HepG2 (cell line): Measurements from ENCODE around the gene CCDC93. TPM values are rescaled to one million over a fixed set of nuclear protein-coding genes. Genes with fewer than 3 reads are reported as not detected.

Source experiments
- ATAC-seq: fragments of 200-7000 bp; cut with Tn5 transposase; 3 replicates; pipeline ENCODE4 v1.9.1; 2020; ENCODE audit warnings: mild to moderate bottlenecking, moderate library complexity
- BruUV-seq: library from RNA; stranded (reverse); fragments of 400-500 nt; replicated peaks from 2 replicates; lab custom pipeline; 2021; lab: Mats Ljungman, UMichigan
- CTCF ChIA-PET: fragments of 300-600 bp; formaldehyde crosslinking; extraction: SDS; loops from one replicate; lab custom pipeline; 2021; ENCODE audit warnings: low total read pairs, inconsistent platforms, low intra/inter-chr PET ratio; lab: Yijun Ruan, JAX
- POLR2A ChIA-PET: fragments of 350-600 bp; sonication (Branson Sonifier 250); formaldehyde crosslinking; loops from one replicate; lab custom pipeline; 2020; ENCODE audit warnings: antibody characterized with exemption, inconsistent platforms; lab: Yijun Ruan, JAX
- DNase-seq: peaks from one replicate; pipeline ENCODE4 v3.0.0-alpha.2; 2015; ENCODE audit warnings: low spot score
- FAIRE-seq: peaks from 3 replicates; lab custom pipeline; 2011; peaks lifted over from hg19 to GRCh38; lab: Jason Lieb, UNC
- H2AFZ ChIP-seq: one replicate; pipeline ENCODE4 v1.6.1; 2011; ENCODE audit warnings: low read length, inconsistent platforms
- H3K27ac ChIP-seq: fragments of 300-600 bp; 3 replicates; pipeline ENCODE4 v1.8.0; 2011; ENCODE audit warnings: mixed run types, mild to moderate bottlenecking, mixed read lengths, low read length, inconsistent platforms; ENCODE audit not compliant: insufficient read depth; ENCODE audit errors: extremely low read length
- H3K27me3 ChIP-seq, 2 experiments: fragments of 200-600 bp in 1 of 2; 2 replicates in 1 of 2; 3 replicates in 1 of 2; pipeline versions ENCODE4 v1.6.0 to v1.8.0; 2011; ENCODE audit warnings: low read length in 2 of 2, mild to moderate bottlenecking in 2 of 2, moderate library complexity in 2 of 2, inconsistent platforms in 1 of 2; ENCODE audit not compliant: insufficient read depth in 2 of 2, control insufficient read depth in 1 of 2
- H3K36me3 ChIP-seq, 2 experiments: fragments of 200-600 bp in 1 of 2; replicated peaks in 1 of 2; 2 replicates in 1 of 2; 3 replicates in 1 of 2; pipeline versions ENCODE4 v1.5.1 to v1.8.0; 2011; ENCODE audit warnings: low read length in 2 of 2, inconsistent platforms in 1 of 2; ENCODE audit not compliant: insufficient read depth in 2 of 2, control insufficient read depth in 1 of 2
- H3K4me1 ChIP-seq: 2 replicates; pipeline ENCODE4 v1.5.1; 2012; ENCODE audit warnings: low read length, inconsistent platforms; ENCODE audit not compliant: insufficient read depth
- H3K4me2 ChIP-seq: 2 replicates; pipeline ENCODE4 v1.6.0; 2011; ENCODE audit warnings: low read depth, low read length, inconsistent platforms
- H3K4me3 ChIP-seq, 3 experiments: fragments of 200-600 bp in 1 of 3; sonication (generic), shearing (Covaris generic) in 1 of 3; replicated peaks in 1 of 3; 2 replicates each; pipeline ENCODE4 v1.5.1; 2011 to 2016; ENCODE audit warnings: low read length in 3 of 3, inconsistent platforms in 2 of 3, low read depth in 2 of 3, mild to moderate bottlenecking in 2 of 3, control low read depth in 1 of 3, mixed read lengths in 1 of 3; ENCODE audit not compliant: insufficient read depth in 1 of 3
- H3K79me2 ChIP-seq: one replicate; pipeline ENCODE4 v1.6.1; 2011; ENCODE audit warnings: low read length, inconsistent platforms; ENCODE audit not compliant: insufficient read depth
- H3K9ac ChIP-seq: 2 replicates; pipeline ENCODE4 v1.6.0; 2011; ENCODE audit warnings: mild to moderate bottlenecking, low read depth, low read length, inconsistent platforms; ENCODE audit not compliant: insufficient read depth
- H3K9me3 ChIP-seq: 2 replicates; pipeline ENCODE4 v1.5.1; 2012; ENCODE audit warnings: mild to moderate bottlenecking, low read length
- H4K20me1 ChIP-seq: 2 replicates; pipeline ENCODE4 v1.6.0; 2011; ENCODE audit warnings: inconsistent platforms, mild to moderate bottlenecking, low read length, moderate library complexity; ENCODE audit not compliant: insufficient read depth
- DPF2 ChIP-seq: sonication (generic); formaldehyde crosslinking; IDR thresholded peaks from 2 replicates; pipeline ENCODE4 v1.4.0; 2020; ENCODE audit warnings: mild to moderate bottlenecking, low read depth, missing genetic modification reagents, borderline replicate concordance
- EP300 ChIP-seq, 3 experiments: sonication (generic) in 1 of 3; formaldehyde crosslinking in 1 of 3; IDR thresholded peaks; 2 replicates each; pipeline versions ENCODE4 v1.5.1 to v1.6.1; 2011 to 2020; ENCODE audit warnings: low read depth in 2 of 3, low read length in 2 of 3, borderline replicate concordance in 1 of 3, improper control_type of control experiment in 1 of 3, mild to moderate bottlenecking in 1 of 3, missing genetic modification reagents in 1 of 3, moderate library complexity in 1 of 3
- RARG ChIP-seq: sonication (generic); formaldehyde crosslinking; IDR thresholded peaks from 2 replicates; pipeline ENCODE4 v1.4.0; 2020; ENCODE audit warnings: low read depth, mild to moderate bottlenecking, missing genetic modification reagents
- SATB2 ChIP-seq: sonication (generic); formaldehyde crosslinking; IDR thresholded peaks from 2 replicates; pipeline ENCODE4 v1.5.0; 2020; ENCODE audit warnings: missing genetic modification reagents
- SIX1 ChIP-seq: sonication (generic); formaldehyde crosslinking; IDR thresholded peaks from 2 replicates; pipeline ENCODE4 v1.4.0; 2020; ENCODE audit warnings: missing genetic modification reagents, borderline replicate concordance
- ZKSCAN5 ChIP-seq: sonication (generic); formaldehyde crosslinking; IDR thresholded peaks from 2 replicates; pipeline ENCODE4 v1.5.1; 2020; ENCODE audit warnings: mild to moderate bottlenecking, missing genetic modification reagents
- ZNF34 ChIP-seq: sonication (generic); formaldehyde crosslinking; IDR thresholded peaks from 2 replicates; pipeline ENCODE4 v1.4.0; 2020; ENCODE audit warnings: mild to moderate bottlenecking, missing genetic modification reagents, borderline replicate concordance
- ZNF350 ChIP-seq: sonication (generic); formaldehyde crosslinking; IDR thresholded peaks from 2 replicates; pipeline ENCODE4 v1.4.0; 2020; ENCODE audit warnings: mild to moderate bottlenecking, low read depth, missing genetic modification reagents, borderline replicate concordance
- WGBS: methylation state at CpG from one replicate; pipeline ENCODE4 v1.1.6; 2017; ENCODE audit warnings: low lambda C conversion rate; 5-methylcytosine and 5-hydroxymethylcytosine counted together
- in situ Hi-C: cut with HindIII; loops from 2 replicates; pipeline ENCODE4 v1.10.0; 2017; ENCODE audit warnings: low pct_unique_long_range_greater_than_20kb; ENCODE audit not compliant: extremely low pct_ligation_motif_present
- intact Hi-C: fragments of 100-400 bp; cut with micrococcal nuclease; formaldehyde crosslinking; loops from one replicate; pipeline ENCODE4 v1.10.0; 2022; ENCODE audit not compliant: unreplicated experiment
- polyA plus RNA-seq, 8 experiments: library from polyadenylated mRNA; depleted of rRNA in 3 of 8; stranded (reverse) in 7 of 8; unstranded in 1 of 8; fragments of >200 nt; fragmentation: Illumina TruSeq in 4 of 8; extraction: Trizol in 4 of 8; gene quantifications; 2 replicates each; pipeline versions ENCODE4 v1.2.1 to v1.2.3, GENCODE V29; 2011 to 2016; ENCODE audit warnings: low read depth in 4 of 8, missing spikeins in 1 of 8, mixed read lengths in 1 of 8; ENCODE audit not compliant: insufficient read depth in 1 of 8
- total RNA-seq, 5 experiments: library from RNA; depleted of rRNA; stranded (reverse); fragments of >200 nt; fragmentation: Illumina TruSeq; extraction: Trizol; gene quantifications; 2 replicates each; pipeline ENCODE4 v1.2.3, GENCODE V29; 2016; ENCODE audit warnings: low read depth in 1 of 5
- TF ChIP-seq, protein P1 (sequence below), 2 experiments: fragments of 450-650 bp in 1 of 2; sonication (generic) in 1 of 2; formaldehyde crosslinking; IDR thresholded peaks; 2 replicates each; pipeline versions ENCODE4 v1.5.0 to v1.8.0; 2020 to 2022; ENCODE audit warnings: mild to moderate bottlenecking in 1 of 2, missing genetic modification reagents in 1 of 2
- TF ChIP-seq, protein P2 (sequence below): sonication (generic); formaldehyde crosslinking; IDR thresholded peaks from 2 replicates; pipeline ENCODE4 v1.4.0; 2020; ENCODE audit warnings: missing genetic modification reagents, low read depth, mild to moderate bottlenecking, borderline replicate concordance
- TF ChIP-seq, protein P3 (sequence below): sonication (generic); formaldehyde crosslinking; IDR thresholded peaks from 2 replicates; pipeline ENCODE4 v1.4.0; 2020; ENCODE audit warnings: missing genetic modification reagents
- TF ChIP-seq, protein P4 (sequence below): sonication (generic); formaldehyde crosslinking; IDR thresholded peaks from 2 replicates; pipeline ENCODE4 v1.4.0; 2020; ENCODE audit warnings: low read depth, mild to moderate bottlenecking, missing genetic modification reagents
- TF ChIP-seq, protein P5 (sequence below): sonication (generic); formaldehyde crosslinking; IDR thresholded peaks from 2 replicates; pipeline ENCODE4 v1.5.1; 2020; ENCODE audit warnings: missing genetic modification reagents, mild to moderate bottlenecking, borderline replicate concordance
- TF ChIP-seq, protein P6 (sequence below): sonication (generic); formaldehyde crosslinking; IDR thresholded peaks from 2 replicates; pipeline ENCODE4 v1.5.0; 2020; ENCODE audit warnings: mild to moderate bottlenecking, low read depth, missing genetic modification reagents, borderline replicate concordance

Gene CCDC93
- total and polyA plus RNA-seq, 2 of the 13 experiments (the other 11 are each of a cell fraction or from before 2014, with no cell fraction given), result 37.2 to 53.2 TPM

DNA sequence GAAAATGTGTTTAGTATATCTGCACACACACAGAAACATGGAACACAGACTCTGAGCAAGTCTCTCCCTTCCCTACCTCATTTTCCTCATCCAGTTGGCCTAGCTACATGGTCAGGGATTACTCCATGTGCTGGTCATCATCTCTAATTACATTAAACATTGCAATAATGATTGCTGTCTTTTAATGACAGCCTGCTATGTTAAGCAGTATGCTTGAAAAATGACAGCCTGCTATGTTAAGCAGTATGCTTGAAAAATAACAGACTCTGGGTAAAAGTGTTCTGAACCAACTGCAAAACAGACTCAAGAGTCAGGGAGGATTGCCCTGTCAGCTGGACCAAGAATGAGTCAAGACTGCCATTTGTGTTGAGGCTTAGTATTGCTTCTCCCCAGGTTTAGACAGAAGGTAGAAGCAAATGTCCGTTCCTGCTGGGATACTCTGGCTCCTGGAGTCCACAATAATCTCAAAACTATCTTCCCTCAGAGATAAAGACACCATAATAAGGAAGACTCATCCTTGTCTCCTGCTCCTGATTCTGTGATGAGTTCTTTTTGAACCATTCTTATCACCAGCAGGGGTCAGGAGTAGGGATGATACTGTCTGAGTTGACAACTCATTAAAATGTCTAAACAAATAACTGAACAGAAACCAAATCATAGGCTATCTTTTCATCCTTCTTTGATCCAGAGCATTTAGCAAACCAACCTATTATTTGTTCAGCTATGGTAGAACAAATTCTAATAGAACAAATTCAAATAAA lies 57.7 kb downstream of the CCDC93 start:
- POLR2A ChIA-PET, result no interaction called here
- TF ChIP-seq ZNF34 (no peak), EP300 (IDR thresholded peaks at IDR 0.05; ENCODE audit: low read depth in 2 of 2, low read length in 2 of 2) (no peak), EP300 (CRISPR knock-in tag; IDR thresholded peaks at IDR 0.05; ENCODE audit: borderline replicate concordance) (no peak), SATB2 (CRISPR knock-in tag) (no peak), SIX1 (CRISPR knock-in tag) (no peak), DPF2 (CRISPR knock-in tag) (no peak), ZKSCAN5 (no peak), RARG (no peak), ZNF350 (CRISPR knock-in tag) (no peak)
- TF ChIP-seq, protein P1, sequence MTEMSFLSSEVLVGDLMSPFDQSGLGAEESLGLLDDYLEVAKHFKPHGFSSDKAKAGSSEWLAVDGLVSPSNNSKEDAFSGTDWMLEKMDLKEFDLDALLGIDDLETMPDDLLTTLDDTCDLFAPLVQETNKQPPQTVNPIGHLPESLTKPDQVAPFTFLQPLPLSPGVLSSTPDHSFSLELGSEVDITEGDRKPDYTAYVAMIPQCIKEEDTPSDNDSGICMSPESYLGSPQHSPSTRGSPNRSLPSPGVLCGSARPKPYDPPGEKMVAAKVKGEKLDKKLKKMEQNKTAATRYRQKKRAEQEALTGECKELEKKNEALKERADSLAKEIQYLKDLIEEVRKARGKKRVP (CRISPR knock-in tag; IDR thresholded peaks at IDR 0.05), result no peak
- TF ChIP-seq, protein P2, sequence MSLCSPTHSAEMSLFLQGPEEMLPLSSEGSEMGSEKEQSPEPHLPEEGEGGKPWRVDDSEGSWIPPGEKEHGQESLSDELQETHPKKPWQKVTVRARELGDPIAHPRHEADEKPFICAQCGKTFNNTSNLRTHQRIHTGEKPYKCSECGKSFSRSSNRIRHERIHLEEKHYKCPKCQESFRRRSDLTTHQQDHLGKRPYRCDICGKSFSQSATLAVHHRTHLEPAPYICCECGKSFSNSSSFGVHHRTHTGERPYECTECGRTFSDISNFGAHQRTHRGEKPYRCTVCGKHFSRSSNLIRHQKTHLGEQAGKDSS, result no peak
- TF ChIP-seq, protein P3, sequence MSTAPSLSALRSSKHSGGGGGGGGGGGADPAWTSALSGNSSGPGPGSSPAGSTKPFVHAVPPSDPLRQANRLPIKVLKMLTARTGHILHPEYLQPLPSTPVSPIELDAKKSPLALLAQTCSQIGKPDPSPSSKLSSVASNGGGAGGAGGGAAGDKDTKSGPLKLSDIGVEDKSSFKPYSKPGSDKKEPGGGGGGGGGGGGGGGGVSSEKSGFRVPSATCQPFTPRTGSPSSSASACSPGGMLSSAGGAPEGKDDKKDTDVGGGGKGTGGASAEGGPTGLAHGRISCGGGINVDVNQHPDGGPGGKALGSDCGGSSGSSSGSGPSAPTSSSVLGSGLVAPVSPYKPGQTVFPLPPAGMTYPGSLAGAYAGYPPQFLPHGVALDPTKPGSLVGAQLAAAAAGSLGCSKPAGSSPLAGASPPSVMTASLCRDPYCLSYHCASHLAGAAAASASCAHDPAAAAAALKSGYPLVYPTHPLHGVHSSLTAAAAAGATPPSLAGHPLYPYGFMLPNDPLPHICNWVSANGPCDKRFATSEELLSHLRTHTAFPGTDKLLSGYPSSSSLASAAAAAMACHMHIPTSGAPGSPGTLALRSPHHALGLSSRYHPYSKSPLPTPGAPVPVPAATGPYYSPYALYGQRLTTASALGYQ (CRISPR knock-in tag), result no peak
- TF ChIP-seq, protein P4, sequence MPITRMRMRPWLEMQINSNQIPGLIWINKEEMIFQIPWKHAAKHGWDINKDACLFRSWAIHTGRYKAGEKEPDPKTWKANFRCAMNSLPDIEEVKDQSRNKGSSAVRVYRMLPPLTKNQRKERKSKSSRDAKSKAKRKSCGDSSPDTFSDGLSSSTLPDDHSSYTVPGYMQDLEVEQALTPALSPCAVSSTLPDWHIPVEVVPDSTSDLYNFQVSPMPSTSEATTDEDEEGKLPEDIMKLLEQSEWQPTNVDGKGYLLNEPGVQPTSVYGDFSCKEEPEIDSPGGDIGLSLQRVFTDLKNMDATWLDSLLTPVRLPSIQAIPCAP, result no peak
- TF ChIP-seq, protein P5, sequence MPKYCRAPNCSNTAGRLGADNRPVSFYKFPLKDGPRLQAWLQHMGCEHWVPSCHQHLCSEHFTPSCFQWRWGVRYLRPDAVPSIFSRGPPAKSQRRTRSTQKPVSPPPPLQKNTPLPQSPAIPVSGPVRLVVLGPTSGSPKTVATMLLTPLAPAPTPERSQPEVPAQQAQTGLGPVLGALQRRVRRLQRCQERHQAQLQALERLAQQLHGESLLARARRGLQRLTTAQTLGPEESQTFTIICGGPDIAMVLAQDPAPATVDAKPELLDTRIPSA (CRISPR knock-in tag), result no peak
- TF ChIP-seq, protein P6, sequence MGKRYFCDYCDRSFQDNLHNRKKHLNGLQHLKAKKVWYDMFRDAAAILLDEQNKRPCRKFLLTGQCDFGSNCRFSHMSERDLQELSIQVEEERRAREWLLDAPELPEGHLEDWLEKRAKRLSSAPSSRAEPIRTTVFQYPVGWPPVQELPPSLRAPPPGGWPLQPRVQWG (CRISPR knock-in tag), result no peak

More for the DNA sequence above, 57.7 kb downstream of the CCDC93 start:
- no peaks in the 10 kb centered on the region for H3K79me2 ChIP-seq
- H3K9ac ChIP-seq, result no peak overlapping the region
- CTCF ChIA-PET, result no interaction called here
- peaks cover 9% of the 10 kb centered on the region; the same call in 1 of the 2 replicates for H3K4me1 ChIP-seq
- in situ Hi-C loops, result no loop called here
- no peak overlapping the region for H3K4me3 ChIP-seq
- no peak for DNase-seq
- no peak overlapping the region for H3K27ac ChIP-seq
- no peaks in the 10 kb centered on the region for H3K9me3 ChIP-seq
- peaks cover 40 to 81% of the 10 kb centered on the region in 2 experiments for H3K36me3 ChIP-seq
- no peak overlapping the region for H2AFZ ChIP-seq
- intact Hi-C loops, result loop anchor here (2.0 kb wide), 1 partner anchor 47 kb away; no protein-coding TSS in a partner anchor
- no peaks in the 10 kb centered on the region for H3K27me3 ChIP-seq
- no peak; the same call in 2 of the 3 replicates for ATAC-seq
- no peaks in the 10 kb centered on the region for H4K20me1 ChIP-seq
- no TSS peak for BruUV-seq
- FAIRE-seq, result no peak
- 88% methylated on average over 1 of the region's 1 CpG for WGBS
- no peak overlapping the region for H3K4me2 ChIP-seq
